Frontal cortex (tissue), 4 donors: ENCODE results near the gene MERTK. TPM values are rescaled to one million over a fixed set of nuclear protein-coding genes. Genes with fewer than 3 reads are reported as not detected.
"Not testable (repeated sequence)": the region's sequence is repeated elsewhere in the genome, so short reads cannot be mapped to it uniquely, and the experiment has no call there.

Experiments
- DNase-seq, 2 donors: peaks; one replicate each; pipeline ENCODE4 v3.0.0; 2012; ENCODE audit warnings: low spot score in 2 of 2
- FAIRE-seq: peaks from 2 replicates; lab custom pipeline; 2012; peaks lifted over from hg19 to GRCh38; lab: Jason Lieb, UNC
- small RNA-seq: library from RNA; depleted of rRNA; stranded (forward); fragments of <200 nt; gene quantifications from one replicate; pipeline ENCODE3, GENCODE V24; 2014
- total RNA-seq: library from RNA; depleted of rRNA; stranded (reverse); fragments of >200 nt; gene quantifications from one replicate; pipeline ENCODE4 v1.2.3, GENCODE V29; 2014
- donor health status: control.
- donor health status: control.
- donor health status: control.

The MERTK gene
- total RNA-seq, 1 donor from 2014 or later = 2.4 TPM

DNA sequence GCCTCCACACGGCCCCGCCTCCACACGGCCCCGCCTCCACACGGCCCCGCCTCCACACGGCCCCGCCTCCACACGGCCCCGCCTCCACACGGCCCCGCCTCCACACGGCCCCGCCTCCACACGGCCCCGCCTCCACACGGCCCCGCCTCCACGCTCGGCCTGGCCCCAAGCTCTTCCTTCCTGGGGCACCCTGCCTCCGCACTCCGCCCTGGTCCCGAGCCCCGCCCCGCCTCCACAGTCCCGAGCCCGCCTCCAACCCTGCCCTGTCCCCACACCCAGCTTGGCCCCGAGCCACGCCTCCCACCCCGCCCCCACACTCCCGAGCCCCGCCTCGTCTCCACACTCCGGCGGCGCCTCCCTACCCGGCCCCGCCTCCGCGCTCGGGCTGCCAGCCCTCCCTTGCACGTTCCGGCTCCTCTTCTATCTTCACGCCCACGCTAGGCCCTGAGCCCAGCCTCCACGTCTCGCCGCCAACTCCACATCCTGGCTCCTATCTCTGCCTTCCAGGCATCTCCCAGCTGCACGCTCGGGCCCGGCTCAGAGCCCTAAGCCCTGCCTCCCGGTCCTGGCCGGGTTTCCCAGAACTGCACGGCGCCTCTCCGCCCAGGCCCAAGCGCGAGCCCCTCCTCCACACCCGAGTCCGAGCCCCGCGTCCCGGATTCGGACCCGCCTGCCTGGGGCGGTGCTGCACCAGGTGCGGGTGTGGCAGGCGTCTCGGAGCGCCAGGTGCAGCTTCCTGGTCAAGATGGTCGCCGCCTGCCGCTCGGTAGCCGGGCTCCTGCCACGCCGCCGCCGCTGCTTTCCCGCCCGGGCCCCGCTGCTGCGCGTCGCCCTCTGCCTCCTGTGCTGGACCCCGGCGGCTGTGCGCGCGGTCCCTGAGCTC lies 156.7 kb downstream of the MERTK start, which contains the start of gene TMEM87B:
Gene TMEM87B, plus strand, starts transcription at position 423 of the 883 bp plus-strand sequence. Its CDS starts 323 bp downstream, at position 746.
- FAIRE-seq (no peak), DNase-seq (peak; percentile 89 to 94)

DNA sequence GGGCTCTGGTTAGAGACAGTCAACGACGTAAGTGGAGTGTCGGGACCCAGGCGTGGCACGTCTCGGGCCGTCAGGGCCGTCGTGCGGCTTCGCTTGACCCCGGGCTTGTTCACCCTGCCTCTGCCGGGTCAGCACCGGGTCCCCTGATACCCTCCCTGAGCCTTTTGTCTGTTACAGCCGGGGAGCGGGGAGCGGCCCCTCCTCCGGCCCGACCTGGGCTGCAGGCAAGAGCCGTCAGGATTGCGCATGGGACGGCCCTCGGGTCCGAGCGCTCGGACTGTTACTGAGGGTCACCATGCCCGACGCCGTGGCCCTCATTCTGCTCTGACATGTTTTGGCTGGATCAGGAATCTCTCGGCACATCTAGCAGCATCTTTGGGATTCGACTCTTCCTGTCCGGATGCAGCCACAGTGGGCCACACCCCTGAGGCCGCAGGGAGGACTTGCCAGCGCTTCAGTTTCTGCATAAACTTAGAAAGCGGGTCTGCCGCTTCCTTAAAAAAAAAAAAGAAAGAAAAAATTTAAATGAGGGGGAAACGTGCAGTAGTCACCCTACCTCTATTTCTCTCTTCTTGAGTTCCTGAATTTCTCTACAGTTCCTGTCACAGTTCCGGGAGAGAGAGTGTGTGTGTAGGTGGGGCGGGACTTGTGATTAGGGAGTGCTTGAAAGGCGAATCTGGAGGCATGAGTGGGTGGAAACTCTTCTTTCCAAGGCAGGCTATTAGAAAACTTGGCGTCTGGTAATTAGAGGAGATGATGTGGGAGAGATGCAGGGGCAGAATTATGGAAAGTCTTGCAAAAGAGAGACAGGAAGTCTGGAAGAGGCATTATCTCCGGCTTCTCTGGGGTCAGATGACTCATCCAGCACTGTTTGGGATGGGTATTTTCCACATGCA lies 157.6 kb downstream of the MERTK start:
- FAIRE-seq = no peak
- peak in 1 of 2 donors; percentile 34 for DNase-seq

DNA sequence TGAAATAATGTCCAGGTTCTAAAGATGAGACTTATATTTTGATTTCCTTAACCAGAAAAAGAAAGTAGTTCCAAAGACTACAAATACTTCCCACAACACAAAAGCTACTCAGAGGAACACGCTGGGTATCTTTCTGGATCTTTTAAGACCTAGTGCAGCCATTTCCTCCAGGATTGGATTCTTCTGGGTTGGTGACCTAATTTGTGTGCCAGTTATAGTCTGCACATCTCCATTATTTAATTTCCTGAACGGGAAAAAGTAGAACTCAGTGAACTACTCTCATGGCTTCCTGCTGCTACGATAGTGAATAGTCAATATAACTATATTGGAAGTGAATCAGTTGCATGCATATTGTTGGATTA lies 158.2 kb downstream of the MERTK start:
- DNase-seq (no peak), FAIRE-seq (no peak)

DNA sequence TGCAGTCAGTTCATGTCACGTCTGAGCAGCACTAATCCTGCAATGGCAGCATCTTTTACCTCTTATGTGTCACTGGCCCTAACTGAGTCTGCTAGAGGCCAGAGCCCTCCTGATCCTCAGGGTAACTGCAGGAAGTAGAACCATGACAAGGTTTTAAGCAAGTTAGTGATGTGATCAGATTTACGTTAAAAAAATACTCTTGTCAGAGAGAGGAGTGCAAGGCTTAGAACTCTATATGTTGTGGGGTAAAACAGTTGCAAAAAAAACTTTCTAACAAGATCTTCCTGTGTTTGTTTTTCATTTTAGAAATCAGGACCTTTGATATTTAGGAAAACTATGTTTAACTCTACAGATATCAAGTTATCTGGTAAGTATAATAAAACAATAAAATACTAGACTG lies 161.3 kb downstream of the MERTK start:
- FAIRE-seq (no peak), DNase-seq (no peak)

DNA sequence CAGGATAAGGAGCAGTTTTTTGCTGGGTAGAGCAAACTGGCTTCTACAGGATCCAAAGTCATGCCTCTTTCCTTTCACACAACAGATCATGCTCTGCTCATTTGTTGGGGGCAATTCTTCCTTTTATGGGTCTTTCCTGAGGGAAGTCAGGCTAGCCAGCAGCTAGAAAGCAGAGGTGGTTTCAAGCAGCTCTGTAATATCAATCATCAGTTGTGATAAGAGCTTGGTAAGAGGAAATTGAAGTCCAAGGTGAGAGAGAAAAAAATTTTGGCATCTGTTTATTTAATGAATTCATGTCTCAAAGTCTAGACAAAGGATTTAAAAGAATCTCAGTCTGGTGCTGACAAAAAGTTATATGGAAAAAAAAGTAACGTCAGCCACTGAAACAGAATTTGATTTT lies 162.9 kb downstream of the MERTK start:
- DNase-seq = no peak
- no peak for FAIRE-seq

DNA sequence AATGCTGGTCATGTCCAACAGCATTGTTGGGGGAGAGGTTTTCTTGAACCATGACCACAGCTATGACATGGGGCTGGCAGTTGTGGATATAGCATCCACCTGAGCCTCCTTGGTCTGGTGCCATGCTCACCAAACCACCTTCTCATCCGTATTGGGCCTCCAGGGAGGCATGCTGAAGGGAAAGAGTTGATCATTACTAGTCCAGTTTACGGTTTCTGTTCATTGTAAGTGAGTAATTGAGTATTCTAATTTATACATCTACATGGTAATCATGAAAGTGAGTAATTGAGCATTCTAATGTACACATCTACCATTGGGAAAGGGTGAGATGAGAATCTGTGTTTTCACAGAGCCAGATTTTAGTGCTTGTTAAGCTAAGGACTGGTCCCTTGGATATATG lies 163.4 kb downstream of the MERTK start:
- FAIRE-seq (no peak), DNase-seq (no peak)

DNA sequence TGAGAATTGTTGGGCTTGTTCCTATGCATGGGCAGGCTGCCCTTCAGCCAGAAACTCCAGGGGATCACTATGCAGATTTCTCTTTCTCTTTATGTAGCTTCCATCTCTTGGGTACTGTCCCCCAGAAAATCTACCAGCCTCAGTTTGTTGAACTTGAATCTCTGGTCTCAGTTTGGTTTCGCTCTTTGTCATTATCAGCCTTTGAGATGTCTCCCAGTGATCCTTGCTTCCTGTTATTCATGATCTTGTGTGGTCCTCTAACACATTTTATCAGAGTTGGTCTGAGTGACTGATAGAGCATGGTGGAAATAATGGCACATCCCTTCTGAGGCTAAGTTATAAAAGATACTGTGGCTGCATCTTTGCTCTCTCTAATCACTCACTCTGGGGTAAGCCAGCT lies 164.5 kb downstream of the MERTK start:
- no peak for DNase-seq

DNA sequence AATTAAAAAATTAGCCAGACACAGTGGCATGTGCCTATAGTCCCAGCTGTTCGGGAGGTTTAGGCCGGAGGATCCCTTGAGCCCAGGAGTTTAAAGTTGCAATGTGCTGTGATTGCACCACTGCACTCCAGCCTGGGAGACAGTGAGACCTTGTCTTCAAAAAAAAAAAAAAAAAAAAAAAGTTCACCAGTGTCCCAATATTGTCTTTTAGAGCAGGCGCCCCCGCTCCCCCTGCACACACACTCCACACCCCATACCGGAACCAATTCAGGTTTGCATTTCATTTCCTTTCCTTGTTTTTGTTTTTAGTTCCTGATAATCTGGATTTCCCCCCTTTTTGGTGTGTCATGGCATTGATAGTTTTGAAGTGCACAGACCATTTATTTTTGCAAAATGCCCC lies 167.1 kb downstream of the MERTK start:
- no peak for DNase-seq
- no peak for FAIRE-seq

More for the DNA sequence above, 164.5 kb downstream of the MERTK start:
- FAIRE-seq = no peak

DNA sequence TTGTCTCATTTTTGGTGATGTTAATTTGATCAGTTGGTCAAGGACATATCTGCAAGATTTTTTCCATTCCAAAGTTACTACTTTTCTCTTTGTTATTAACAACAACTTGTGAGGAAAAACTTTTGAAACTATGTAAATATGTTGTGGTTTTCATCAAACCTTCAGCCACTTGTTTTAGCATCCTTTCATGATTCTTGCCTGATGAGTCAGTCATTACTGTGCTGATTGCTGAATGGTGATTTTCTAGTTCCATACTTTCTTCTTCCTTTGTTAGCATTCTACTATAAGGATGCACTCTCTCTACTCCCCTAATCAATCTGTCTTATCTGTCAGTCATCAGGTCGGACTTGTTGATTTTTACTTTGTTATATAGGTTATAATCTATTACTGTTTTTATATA lies 167.6 kb downstream of the MERTK start:
- DNase-seq = no peak
- no peak for FAIRE-seq

DNA sequence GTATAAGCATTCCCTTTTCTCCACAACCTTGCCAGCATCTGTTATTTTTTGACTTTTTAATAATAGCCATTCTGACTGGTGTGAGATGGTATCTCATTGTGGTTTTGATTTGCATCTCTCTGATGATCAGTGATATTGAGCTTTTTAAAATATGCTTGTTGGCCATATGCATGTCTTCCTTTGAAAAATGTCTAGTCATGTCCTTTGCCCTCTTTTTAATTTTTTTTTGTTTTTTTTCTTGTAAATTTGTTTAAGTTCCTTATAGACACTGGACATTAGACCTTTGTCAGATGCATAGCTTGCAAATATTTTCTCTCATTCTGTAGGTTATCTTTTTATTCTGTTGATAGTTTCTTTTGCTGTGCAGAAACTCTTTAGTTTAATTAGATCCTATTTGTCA lies 171.4 kb downstream of the MERTK start:
- DNase-seq, FAIRE-seq: not testable (repeated sequence)

DNA sequence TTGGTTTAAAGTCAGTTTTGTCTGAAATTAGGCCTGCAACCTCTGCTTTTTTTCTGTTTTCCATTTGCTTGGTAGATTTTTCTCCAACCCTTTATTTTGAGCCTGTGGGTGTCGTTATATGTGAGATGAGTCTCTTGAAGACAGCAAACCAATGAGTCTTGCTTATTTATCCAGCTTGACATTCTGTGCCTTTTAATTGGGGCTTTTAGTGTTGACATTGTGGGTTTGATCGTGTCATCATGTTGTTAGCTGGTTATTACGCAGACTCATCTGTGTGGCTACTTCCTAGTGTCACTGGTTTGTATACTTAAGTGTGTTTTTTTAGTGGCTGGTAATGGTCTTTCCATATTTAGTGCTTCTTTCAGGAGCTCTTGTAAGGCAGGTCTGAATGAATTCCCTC lies 175.5 kb downstream of the MERTK start:
- FAIRE-seq (no peak), DNase-seq (no peak)

DNA sequence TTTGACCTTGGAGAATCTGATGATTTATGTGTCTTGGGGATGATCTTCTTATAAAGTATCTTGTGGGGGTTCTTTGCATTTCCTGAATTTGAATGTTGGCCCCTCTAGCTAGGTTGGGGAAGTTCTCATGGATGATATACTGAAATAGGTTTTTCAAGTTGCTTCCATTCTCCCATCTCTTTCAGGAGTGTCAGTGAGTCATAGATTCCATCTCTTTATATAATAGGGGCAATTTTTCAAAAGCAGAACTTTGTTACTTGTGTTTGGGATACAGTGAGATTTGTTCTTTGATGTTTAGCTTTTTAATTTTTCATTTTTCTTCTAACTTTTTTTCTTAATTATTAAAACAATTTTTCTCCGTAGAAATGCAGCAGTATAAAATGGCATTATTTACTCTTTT lies 176.1 kb downstream of the MERTK start:
- FAIRE-seq = no peak
- DNase-seq = no peak

DNA sequence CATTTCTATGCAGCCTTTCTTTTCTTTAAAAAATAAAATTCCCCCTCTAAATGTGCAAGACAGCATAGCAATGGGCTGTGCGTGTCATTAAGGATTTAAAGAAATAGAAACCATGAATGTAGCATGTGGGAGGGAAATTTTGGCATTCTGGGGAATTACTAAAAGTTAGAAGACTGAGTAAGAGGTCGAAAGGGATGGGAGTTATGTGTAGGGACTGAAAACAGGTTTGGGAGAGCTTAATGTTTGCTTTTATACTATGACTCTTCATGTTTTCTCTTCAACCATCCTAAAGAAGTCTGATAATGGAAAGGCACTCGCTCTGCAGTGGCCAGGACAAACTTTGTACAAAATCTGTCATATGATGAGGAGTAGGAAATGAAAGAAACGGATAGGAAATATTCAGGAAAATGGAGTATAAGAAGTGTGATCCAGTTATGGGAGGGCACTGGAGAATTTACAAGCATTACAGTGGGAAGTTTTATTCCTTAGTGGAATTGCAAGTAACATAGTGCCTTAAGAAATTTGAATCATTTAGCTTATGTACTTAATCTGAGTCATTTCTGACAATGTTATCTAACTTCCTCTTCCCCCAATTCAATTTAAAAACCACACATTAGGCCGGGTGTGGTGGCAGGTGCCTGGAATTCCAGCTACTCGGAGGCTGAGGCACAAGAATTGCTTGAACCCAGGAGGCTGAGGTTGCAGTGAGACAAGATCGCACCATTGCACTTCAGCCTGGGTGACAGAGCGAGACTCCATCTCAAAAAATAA lies 177.3 kb downstream of the MERTK start:
- FAIRE-seq = no peak
- no peak for DNase-seq

DNA sequence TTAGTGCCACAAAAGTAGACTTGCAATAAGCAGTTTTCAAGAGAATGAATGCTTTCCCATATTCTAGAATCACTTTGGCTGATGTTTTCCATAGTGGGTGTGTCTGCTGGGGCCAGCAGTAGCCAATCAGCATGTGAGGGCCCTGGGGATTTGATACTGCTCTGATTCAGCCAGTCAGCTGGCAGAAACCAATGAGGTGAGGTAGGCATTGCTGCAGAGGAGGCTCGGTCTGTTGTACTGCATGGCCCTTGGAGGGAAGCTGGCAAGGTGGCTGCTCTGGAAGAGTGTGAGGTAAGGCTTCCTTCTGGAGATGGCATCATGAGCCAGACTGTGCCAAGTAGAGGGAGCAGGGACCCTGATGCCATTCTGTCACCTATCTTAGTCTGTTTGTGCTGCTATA lies 179.4 kb downstream of the MERTK start:
- DNase-seq (no peak), FAIRE-seq (no peak)

Small RNA genes lying within 50 kb of the gene (small RNA-seq; reads per million reads assigned to genes)
- gene RN7SL297P = not detected

Other genes with a start within 250 kb of the MERTK start
- gene ANAPC1, start 14.4 kb upstream of the MERTK start, total RNA-seq = 56.3 TPM
- 12.6 TPM for gene TMEM87B, start 156.7 kb downstream of the MERTK start, total RNA-seq
- 0.41 TPM for gene FBLN7, start 239.8 kb downstream of the MERTK start, total RNA-seq